Stimulated activated naive CD8-positive, alpha-beta T cell treated with anti-CD3 and anti-CD28 coated beads, Interleukin-15, Interleukin-2, amounts not matched to agents 100 ng/mL and 50 ng/mL, for 24 hours (primary cell): ENCODE results near the gene SLC2A8.

Source experiments
- H3K27ac Mint-ChIP-seq: one replicate; pipeline ENCODE4 v1.8.0; 2021; ENCODE audit warnings: mild to moderate bottlenecking, mixed read lengths
- H3K27me3 Mint-ChIP-seq: one replicate; pipeline ENCODE4 v1.8.0; 2021; ENCODE audit warnings: mixed read lengths
- H3K36me3 Mint-ChIP-seq: one replicate; pipeline ENCODE4 v1.8.0; 2021; ENCODE audit warnings: low read depth, mixed read lengths
- H3K4me1 Mint-ChIP-seq: one replicate; pipeline ENCODE4 v1.8.0; 2021; ENCODE audit warnings: low read depth, mixed read lengths
- H3K4me3 Mint-ChIP-seq: one replicate; pipeline ENCODE4 v1.8.0; 2021; ENCODE audit warnings: mild to moderate bottlenecking, mixed read lengths
- H3K9me3 Mint-ChIP-seq: one replicate; pipeline ENCODE4 v1.8.0; 2021; ENCODE audit warnings: mixed read lengths

Gene SLC2A8

DNA sequence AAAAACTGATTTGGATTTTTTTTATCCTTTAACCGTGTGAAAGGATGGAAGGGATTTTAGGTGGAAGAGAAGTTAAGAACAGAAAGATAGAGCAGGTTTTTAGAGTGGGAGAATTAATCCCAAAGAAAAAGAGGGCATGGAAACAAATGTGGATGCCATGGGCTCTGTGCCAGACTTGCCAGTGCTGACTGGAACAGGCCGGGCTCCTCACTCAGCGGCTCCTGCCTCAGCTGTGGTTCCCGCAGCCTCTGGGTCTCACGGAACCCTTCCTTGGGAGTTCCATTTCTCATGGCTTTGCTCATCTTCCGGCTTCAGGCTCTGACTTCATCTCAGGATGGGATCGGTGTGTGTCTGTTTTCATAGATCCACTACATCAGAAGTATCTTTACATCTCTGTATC, 30.4 kb upstream of the SLC2A8 start:
- Mint-ChIP-seq H3K27me3 (peaks cover 60% of the 10 kb centered on the region), H3K36me3 (no peaks in the 10 kb centered on the region), H3K27ac (no peak overlapping the region), H3K4me3 (no peak overlapping the region), H3K9me3 (no peaks in the 10 kb centered on the region), H3K4me1 (no peaks in the 10 kb centered on the region)

GRCh38 chr9:127368852-127369402, 28.0 kb upstream of the SLC2A8 start:
- Mint-ChIP-seq H3K9me3 (no peaks in the 10 kb centered on the region), H3K27ac (no peak overlapping the region), H3K36me3 (no peaks in the 10 kb centered on the region), H3K4me3 (no peak overlapping the region), H3K27me3 (peaks cover 69% of the 10 kb centered on the region), H3K4me1 (no peaks in the 10 kb centered on the region)

GRCh38 chr9:127369428-127369827, 27.5 kb upstream of the SLC2A8 start:
- H3K4me3 Mint-ChIP-seq = no peak overlapping the region
- peaks cover 67% of the 10 kb centered on the region for H3K27me3 Mint-ChIP-seq
- H3K9me3 Mint-ChIP-seq = no peaks in the 10 kb centered on the region
- no peak overlapping the region for H3K27ac Mint-ChIP-seq
- no peaks in the 10 kb centered on the region for H3K36me3 Mint-ChIP-seq
- H3K4me1 Mint-ChIP-seq = no peaks in the 10 kb centered on the region

DNA sequence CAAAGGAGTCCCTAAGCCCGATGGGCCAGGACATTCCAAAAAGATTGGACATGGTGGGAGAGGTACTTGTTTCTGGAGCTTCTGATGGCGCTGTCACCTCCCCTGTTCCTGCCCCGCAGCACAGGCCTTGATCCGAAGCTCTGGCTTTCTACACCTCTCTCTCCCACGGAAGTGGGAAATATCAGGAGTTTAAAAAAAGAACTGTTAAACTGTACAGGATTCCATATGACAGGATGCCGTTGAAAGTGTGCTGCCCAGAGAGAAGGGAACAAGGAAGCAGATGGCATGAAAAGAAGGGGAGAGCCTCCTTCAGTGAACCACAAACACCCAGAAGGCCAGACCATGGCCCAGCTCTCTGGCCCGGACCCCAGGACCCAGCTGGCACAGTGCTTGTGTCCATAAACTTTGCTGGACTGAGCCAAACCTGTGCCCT, 26.8 kb upstream of the SLC2A8 start:
- Mint-ChIP-seq H3K9me3 (no peaks in the 10 kb centered on the region), H3K27me3 (peaks cover 73% of the 10 kb centered on the region), H3K27ac (no peak overlapping the region), H3K36me3 (no peaks in the 10 kb centered on the region), H3K4me3 (no peak overlapping the region), H3K4me1 (no peaks in the 10 kb centered on the region)

- peaks cover 81% of the 10 kb centered on the region for H3K27me3 Mint-ChIP-seq
Measured at GRCh38 chr9:127370672-127371648, 26.0 kb upstream of the SLC2A8 start.

GRCh38 chr9:127380479-127380878, 16.5 kb upstream of the SLC2A8 start:
- no peaks in the 10 kb centered on the region for H3K4me1 Mint-ChIP-seq
- H3K27ac Mint-ChIP-seq = no peak overlapping the region
- no peak overlapping the region for H3K4me3 Mint-ChIP-seq
- peaks cover 7% of the 10 kb centered on the region for H3K9me3 Mint-ChIP-seq
- H3K27me3 Mint-ChIP-seq = peaks cover 76% of the 10 kb centered on the region
- H3K36me3 Mint-ChIP-seq = no peaks in the 10 kb centered on the region

More at GRCh38 chr9:127370672-127371648, 26.0 kb upstream of the SLC2A8 start:
- Mint-ChIP-seq H3K27ac (no peak overlapping the region), H3K4me3 (no peak overlapping the region), H3K36me3 (no peaks in the 10 kb centered on the region), H3K4me1 (no peaks in the 10 kb centered on the region), H3K9me3 (no peaks in the 10 kb centered on the region)

DNA sequence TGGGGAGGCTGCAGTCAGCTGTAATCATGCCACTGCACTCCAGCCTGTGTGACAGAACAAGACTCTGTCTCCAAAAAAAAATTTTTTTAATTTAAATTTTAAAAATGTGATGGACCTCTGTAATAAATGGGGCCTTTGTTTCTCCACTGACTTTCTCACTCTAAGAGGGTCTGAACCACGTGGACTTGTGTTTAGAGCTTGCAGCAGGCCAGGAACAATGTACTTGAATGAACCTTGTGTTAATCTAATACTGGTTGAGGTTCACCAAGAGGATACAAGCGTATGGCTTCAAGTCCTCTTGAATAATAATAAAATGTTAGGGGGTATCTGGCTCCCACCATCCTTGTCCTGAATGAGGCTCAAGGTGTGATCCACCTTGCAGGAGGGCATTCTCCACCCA, 14.4 kb upstream of the SLC2A8 start:
- H3K4me1 Mint-ChIP-seq = peaks cover 4% of the 10 kb centered on the region
- no peak overlapping the region for H3K4me3 Mint-ChIP-seq
- peaks cover 7% of the 10 kb centered on the region for H3K9me3 Mint-ChIP-seq
- no peak overlapping the region for H3K27ac Mint-ChIP-seq
- H3K36me3 Mint-ChIP-seq = no peaks in the 10 kb centered on the region
- H3K27me3 Mint-ChIP-seq = peaks cover 76% of the 10 kb centered on the region

GRCh38 chr9:127384016-127384730, 12.8 kb upstream of the SLC2A8 start:
- peaks cover 7% of the 10 kb centered on the region for H3K9me3 Mint-ChIP-seq
- H3K36me3 Mint-ChIP-seq = no peaks in the 10 kb centered on the region
- H3K4me1 Mint-ChIP-seq = peaks cover 19% of the 10 kb centered on the region
- peaks cover 80% of the 10 kb centered on the region for H3K27me3 Mint-ChIP-seq
- H3K4me3 Mint-ChIP-seq = no peak overlapping the region
- H3K27ac Mint-ChIP-seq = no peak overlapping the region

DNA sequence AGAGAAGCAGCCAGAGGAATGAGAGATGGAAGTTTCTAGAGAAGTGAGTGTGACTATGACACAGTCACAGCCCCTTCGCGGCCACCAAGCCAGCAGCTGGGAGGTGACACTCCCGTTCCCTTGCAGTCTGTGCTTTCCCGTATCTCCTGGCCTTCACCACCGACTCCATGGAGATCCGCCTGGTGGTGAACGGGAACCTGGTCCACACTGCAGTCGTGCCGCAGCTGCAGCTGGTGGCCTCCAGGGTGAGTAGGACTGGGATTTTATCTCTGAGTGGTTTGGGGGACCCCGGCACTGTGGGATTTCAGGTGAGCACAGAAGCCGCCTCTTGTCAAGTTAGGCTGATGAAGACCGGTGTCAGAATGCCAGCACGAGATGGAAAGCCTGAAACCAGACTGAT, 12.1 kb upstream of the SLC2A8 start:
- H3K4me1 Mint-ChIP-seq = peaks cover 27% of the 10 kb centered on the region
- H3K9me3 Mint-ChIP-seq = peaks cover 3% of the 10 kb centered on the region
- no peaks in the 10 kb centered on the region for H3K36me3 Mint-ChIP-seq
- peaks cover 79% of the 10 kb centered on the region for H3K27me3 Mint-ChIP-seq
- peak overlapping the region; percentile 68 for H3K27ac Mint-ChIP-seq
- no peak overlapping the region for H3K4me3 Mint-ChIP-seq

GRCh38 chr9:127386249-127386648, 10.7 kb upstream of the SLC2A8 start:
- Mint-ChIP-seq H3K27ac (no peak overlapping the region), H3K36me3 (no peaks in the 10 kb centered on the region), H3K9me3 (no peaks in the 10 kb centered on the region), H3K4me3 (no peak overlapping the region), H3K4me1 (peaks cover 34% of the 10 kb centered on the region), H3K27me3 (peaks cover 81% of the 10 kb centered on the region)

DNA sequence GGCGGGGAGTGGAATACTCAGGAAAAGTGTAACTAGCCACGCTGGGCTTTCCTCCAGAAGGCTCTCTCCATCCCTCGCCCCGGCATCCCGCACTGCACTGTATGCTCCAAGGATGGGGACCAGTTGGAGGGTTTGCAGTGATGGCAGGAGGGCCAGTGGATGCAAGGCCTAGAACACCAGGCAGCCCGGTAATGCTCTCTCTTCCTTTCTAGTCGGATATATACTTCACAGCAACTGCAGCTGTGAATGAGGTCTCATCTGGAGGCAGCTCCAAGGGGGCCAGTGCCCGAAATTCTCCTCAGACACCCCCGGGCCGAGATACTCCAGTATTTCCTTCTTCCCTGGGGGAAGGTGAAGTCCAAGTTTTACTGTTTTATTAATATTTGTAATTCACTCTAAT, 10.0 kb upstream of the SLC2A8 start:
- Mint-ChIP-seq H3K9me3 (no peaks in the 10 kb centered on the region), H3K4me3 (no peak overlapping the region), H3K36me3 (no peaks in the 10 kb centered on the region), H3K4me1 (peaks cover 34% of the 10 kb centered on the region), H3K27me3 (peaks cover 79% of the 10 kb centered on the region), H3K27ac (no peak overlapping the region)

GRCh38 chr9:127388037-127388855, 8.7 kb upstream of the SLC2A8 start:
- Mint-ChIP-seq H3K27ac (peak overlapping the region; percentile 85), H3K36me3 (no peaks in the 10 kb centered on the region), H3K27me3 (peaks cover 82% of the 10 kb centered on the region), H3K9me3 (no peaks in the 10 kb centered on the region), H3K4me1 (peaks cover 34% of the 10 kb centered on the region), H3K4me3 (peak overlapping the region; percentile 62)

DNA sequence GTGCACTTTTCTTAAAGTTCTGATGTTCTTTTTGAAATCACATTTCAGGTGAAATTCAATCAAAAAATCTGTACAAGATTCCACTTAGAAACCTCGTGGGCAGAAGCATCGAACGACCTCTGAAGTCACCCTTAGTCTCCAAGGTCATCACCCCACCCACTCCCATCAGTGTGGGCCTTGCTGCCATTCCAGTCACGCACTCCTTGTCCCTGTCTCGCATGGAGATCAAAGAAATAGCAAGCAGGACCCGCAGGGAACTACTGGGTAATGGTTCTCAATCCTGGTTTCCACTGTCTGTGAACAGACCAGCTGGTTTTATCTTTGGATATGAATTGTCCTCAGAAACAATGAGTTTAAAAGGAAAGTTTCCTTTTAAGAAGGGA, 8.1 kb upstream of the SLC2A8 start:
- peak overlapping the region; percentile 62 for H3K4me3 Mint-ChIP-seq
- peak overlapping the region; percentile 85 for H3K27ac Mint-ChIP-seq
- H3K36me3 Mint-ChIP-seq = no peaks in the 10 kb centered on the region

GRCh38 chr9:127389381-127390247, 7.4 kb upstream of the SLC2A8 start:
- Mint-ChIP-seq H3K9me3 (no peaks in the 10 kb centered on the region), H3K36me3 (no peaks in the 10 kb centered on the region), H3K27ac (no peak overlapping the region), H3K27me3 (peaks cover 82% of the 10 kb centered on the region), H3K4me3 (no peak overlapping the region), H3K4me1 (peaks cover 34% of the 10 kb centered on the region)

More for the DNA sequence above, 8.1 kb upstream of the SLC2A8 start:
- Mint-ChIP-seq H3K27me3 (peaks cover 83% of the 10 kb centered on the region), H3K4me1 (peaks cover 34% of the 10 kb centered on the region), H3K9me3 (no peaks in the 10 kb centered on the region)
